Prostate gland (tissue), 2 donors: ENCODE data around the gene ACSS3. TPM values are rescaled to one million over a fixed set of nuclear protein-coding genes. Genes with fewer than 3 reads are reported as not detected.
A peak's percentile ranks its signal among the peaks of the same experiment; 100 is the strongest.

Source experiments
- DNase-seq: peaks from one replicate; pipeline ENCODE4 v3.0.0-alpha.2; 2019; ENCODE audit warnings: low spot score
- H3K27ac ChIP-seq, 2 donors: fragments of 200-600 bp; sonication (generic); 2 replicates each; pipeline ENCODE4 v1.5.1; 2017 to 2019
- H3K27me3 ChIP-seq: fragments of 200-600 bp; sonication (generic); replicated peaks from 2 replicates; pipeline ENCODE4 v1.5.1; 2019; ENCODE audit not compliant: insufficient read depth
- H3K36me3 ChIP-seq, 2 donors: fragments of 200-600 bp; sonication (generic); 1 replicate in 1 of 2; 2 replicates in 1 of 2; pipeline versions ENCODE4 v1.5.1 to v1.8.1; 2017 to 2019
- H3K4me1 ChIP-seq: fragments of 200-600 bp; sonication (generic); replicated peaks from 2 replicates; pipeline ENCODE4 v1.5.1; 2019
- H3K4me3 ChIP-seq, 2 donors: fragments of 200-600 bp; sonication (generic); 2 replicates each; pipeline ENCODE4 v1.5.1; 2017 to 2019
- H3K9me3 ChIP-seq: fragments of 200-600 bp; sonication (generic); 2 replicates; pipeline ENCODE4 v1.5.1; 2017
- CTCF ChIP-seq, 4 experiments: fragments of 200-600 bp in 2 of 4; fragments of 450-650 bp in 2 of 4; sonication (generic) in 2 of 4; IDR thresholded peaks; 1 replicate in 3 of 4; 2 replicates in 1 of 4; pipeline ENCODE4 v1.5.1; 2016 to 2019; ENCODE audit warnings: antibody characterized with exemption in 4 of 4, mild to moderate bottlenecking in 2 of 4, moderate library complexity in 2 of 4
- POLR2A ChIP-seq: fragments of 450-650 bp; IDR thresholded peaks from one replicate; pipeline ENCODE4 v1.6.1; 2016; ENCODE audit warnings: antibody characterized with exemption, mild to moderate bottlenecking
- POLR2AphosphoS5 ChIP-seq: sonication (generic); formaldehyde crosslinking; IDR thresholded peaks from one replicate; pipeline ENCODE4 v1.6.1; 2017; ENCODE audit warnings: antibody characterized with exemption
- WGBS: methylation state at CpG from one replicate; pipeline ENCODE4 v1.1.5; 2018; 5-methylcytosine and 5-hydroxymethylcytosine counted together
- intact Hi-C: fragments of 100-400 bp; cut with DNase I; formaldehyde crosslinking; loops from one replicate; pipeline ENCODE4 v1.14.2; 2022
- total RNA-seq, 2 donors: library from RNA; depleted of rRNA; stranded (reverse); fragments of >200 nt; gene quantifications; one replicate each; pipeline ENCODE4 v1.1.0, GENCODE V29; 2016

The ACSS3 gene
- total RNA-seq, 2 donors from 2014 or later, result 11.8 to 24.3 TPM

DNA sequence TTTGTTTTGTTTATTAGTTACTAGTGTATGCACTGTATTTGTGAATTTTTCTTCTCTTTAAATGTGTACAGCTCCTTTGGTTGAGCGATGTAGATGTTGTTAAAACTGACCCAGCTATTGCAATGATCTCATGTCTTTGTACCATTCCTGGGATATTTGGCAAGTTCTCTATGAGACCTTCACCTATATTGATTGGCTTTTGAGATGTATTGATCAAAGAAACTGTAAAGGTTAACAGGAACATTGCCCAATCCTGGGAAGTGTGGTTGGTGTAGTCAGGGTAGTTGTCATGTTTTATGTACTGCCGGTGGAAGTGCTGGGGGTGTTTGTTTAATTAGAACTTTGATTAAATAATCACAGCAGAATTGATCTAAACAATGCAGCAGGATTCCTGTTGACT lies 43.1 kb downstream of the ACSS3 start:
- Histone ChIP-seq H3K36me3 (no peaks in the 10 kb centered on the region), H3K27ac (no peak overlapping the region), H3K4me1 (no peaks in the 10 kb centered on the region), H3K27me3 (no peaks in the 10 kb centered on the region), H3K9me3 (no peaks in the 10 kb centered on the region), H3K4me3 (no peak overlapping the region)
- intact Hi-C loops, result no loop called here
- WGBS, result 56% methylated on average over 2 of the region's 2 CpGs
- DNase-seq, result no peak
- no peak for TF ChIP-seq POLR2A
- no peak for TF ChIP-seq POLR2AphosphoS5
- TF ChIP-seq CTCF (IDR thresholded peaks at IDR 0.05), result no peak

- H3K4me1 ChIP-seq, result no peaks in the 10 kb centered on the region
- H3K27ac ChIP-seq, result no peak overlapping the region
- WGBS, result 71% methylated on average over 3 of the region's 3 CpGs
- H3K27me3 ChIP-seq, result no peaks in the 10 kb centered on the region
- TF ChIP-seq POLR2AphosphoS5 (no peak), CTCF (IDR thresholded peaks at IDR 0.05) (no peak), POLR2A (no peak)
- intact Hi-C loops, result no loop called here
- H3K4me3 ChIP-seq, result no peak overlapping the region
- no peaks in the 10 kb centered on the region for H3K9me3 ChIP-seq
- H3K36me3 ChIP-seq, result no peaks in the 10 kb centered on the region
- no peak for DNase-seq
Measured at GRCh38 chr12:81123611-81124010, 45.7 kb downstream of the ACSS3 start.

GRCh38 chr12:81125691-81126090 lies 47.8 kb downstream of the ACSS3 start:
- DNase-seq, result no peak
- TF ChIP-seq CTCF (IDR thresholded peaks at IDR 0.05), result no peak
- TF ChIP-seq POLR2A, result no peak
- TF ChIP-seq POLR2AphosphoS5, result no peak
- H3K4me3 ChIP-seq, result no peak overlapping the region
- H3K4me1 ChIP-seq, result no peaks in the 10 kb centered on the region
- H3K27ac ChIP-seq, result no peak overlapping the region
- no peaks in the 10 kb centered on the region for H3K9me3 ChIP-seq
- no peaks in the 10 kb centered on the region for H3K36me3 ChIP-seq
- no peaks in the 10 kb centered on the region for H3K27me3 ChIP-seq
- 97% methylated on average over 8 of the region's 8 CpGs for WGBS
- intact Hi-C loops, result no loop called here

GRCh38 chr12:81128930-81129554 lies 51.2 kb downstream of the ACSS3 start:
- TF ChIP-seq POLR2AphosphoS5 (peak; percentile 36), CTCF (IDR thresholded peaks at IDR 0.05) (peak; percentile 33 to 64 (median 55)), POLR2A (no peak)
- intact Hi-C loops, result no loop called here
- DNase-seq, result no peak
- Histone ChIP-seq H3K4me3 (no peak overlapping the region), H3K27me3 (no peaks in the 10 kb centered on the region), H3K27ac (no peak overlapping the region), H3K36me3 (no peaks in the 10 kb centered on the region), H3K9me3 (no peaks in the 10 kb centered on the region), H3K4me1 (no peaks in the 10 kb centered on the region)
- WGBS, result 32% methylated on average over 2 of the region's 2 CpGs

DNA sequence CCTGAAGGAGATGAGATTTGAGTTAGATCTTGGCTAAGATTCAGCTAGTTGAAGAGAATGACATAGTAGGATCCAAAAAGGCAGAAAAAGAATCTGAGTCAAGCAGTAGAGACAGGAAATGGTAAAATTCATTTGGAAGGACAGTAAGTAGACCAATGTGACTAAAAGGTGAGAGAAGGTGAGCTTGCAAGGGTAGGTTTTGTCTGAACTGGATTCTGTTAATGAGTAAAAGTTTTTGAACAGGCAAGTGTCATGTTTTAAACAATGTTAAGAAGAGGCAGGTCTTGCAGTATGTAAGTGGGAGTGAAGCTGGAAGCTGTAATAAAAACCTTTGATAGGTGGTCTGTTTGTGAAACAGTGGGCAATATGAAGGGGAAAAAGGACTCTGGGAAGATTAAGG lies 58.6 kb downstream of the ACSS3 start:
- no peak for DNase-seq
- Histone ChIP-seq H3K4me3 (no peak overlapping the region), H3K9me3 (no peaks in the 10 kb centered on the region), H3K27me3 (no peaks in the 10 kb centered on the region), H3K36me3 (no peaks in the 10 kb centered on the region), H3K4me1 (no peaks in the 10 kb centered on the region), H3K27ac (no peak overlapping the region)
- TF ChIP-seq CTCF (IDR thresholded peaks at IDR 0.05), result no peak
- TF ChIP-seq POLR2A, result no peak
- TF ChIP-seq POLR2AphosphoS5, result no peak
- intact Hi-C loops, result no loop called here
